GM19467 (cell line): Measurements from ENCODE around the gene LARGE1.

Source experiments
- ATAC-seq: cut with Tn5 transposase; IDR thresholded peaks from one replicate; pipeline ENCODE4 v1.9.1; 2021; ENCODE audit warnings: mild to moderate bottlenecking, moderate library complexity; ENCODE audit not compliant: unreplicated experiment

Gene LARGE1

GRCh38 chr22:33455036-33455435 lies 465.2 kb downstream of the LARGE1 start:
- no peak for ATAC-seq

- no peak for ATAC-seq
Measured at GRCh38 chr22:33451866-33452469, 468.3 kb downstream of the LARGE1 start.

- no peak for ATAC-seq
Measured at GRCh38 chr22:33450756-33451155, 469.5 kb downstream of the LARGE1 start.

- no peak for ATAC-seq
Measured at GRCh38 chr22:33447733-33448132, 472.5 kb downstream of the LARGE1 start.

GRCh38 chr22:33443683-33444082 lies 476.6 kb downstream of the LARGE1 start:
- no peak for ATAC-seq

- ATAC-seq = no peak
Measured at GRCh38 chr22:33440756-33441155, 479.5 kb downstream of the LARGE1 start.

GRCh38 chr22:33438273-33438672 lies 482.0 kb downstream of the LARGE1 start:
- ATAC-seq = no peak

- no peak for ATAC-seq
Measured at GRCh38 chr22:33431300-33431699, 489.0 kb downstream of the LARGE1 start.

- ATAC-seq = no peak
Measured at GRCh38 chr22:33429281-33429680, 491.0 kb downstream of the LARGE1 start.

GRCh38 chr22:33427461-33427860 lies 492.8 kb downstream of the LARGE1 start:
- no peak for ATAC-seq

GRCh38 chr22:33426451-33426850 lies 493.8 kb downstream of the LARGE1 start:
- no peak for ATAC-seq

GRCh38 chr22:33421859-33422258 lies 498.4 kb downstream of the LARGE1 start:
- no peak for ATAC-seq

GRCh38 chr22:33418484-33418883 lies 501.8 kb downstream of the LARGE1 start:
- ATAC-seq = no peak

- ATAC-seq = no peak
Measured at GRCh38 chr22:33415401-33415800, 504.9 kb downstream of the LARGE1 start.

- no peak for ATAC-seq
Measured at GRCh38 chr22:33409079-33409478, 511.2 kb downstream of the LARGE1 start.

GRCh38 chr22:33405194-33405593 lies 515.1 kb downstream of the LARGE1 start:
- ATAC-seq = no peak

- no peak for ATAC-seq
Measured at GRCh38 chr22:33404723-33405122, 515.6 kb downstream of the LARGE1 start.

- ATAC-seq = no peak
Measured at GRCh38 chr22:33402325-33402724, 518.0 kb downstream of the LARGE1 start.

GRCh38 chr22:33401291-33401690 lies 519.0 kb downstream of the LARGE1 start:
- no peak for ATAC-seq

GRCh38 chr22:33400891-33401290 lies 519.4 kb downstream of the LARGE1 start:
- ATAC-seq = no peak

- no peak for ATAC-seq
Measured at GRCh38 chr22:33400061-33400840, 520.0 kb downstream of the LARGE1 start.

- ATAC-seq = no peak
Measured at GRCh38 chr22:33397381-33397907, 522.8 kb downstream of the LARGE1 start.
